Measurements from ENCODE around the gene CES1.
"Not testable (repeated sequence)": the region's sequence is repeated elsewhere in the genome, so short reads cannot be mapped to it uniquely, and the experiment has no call there.

DNA sequence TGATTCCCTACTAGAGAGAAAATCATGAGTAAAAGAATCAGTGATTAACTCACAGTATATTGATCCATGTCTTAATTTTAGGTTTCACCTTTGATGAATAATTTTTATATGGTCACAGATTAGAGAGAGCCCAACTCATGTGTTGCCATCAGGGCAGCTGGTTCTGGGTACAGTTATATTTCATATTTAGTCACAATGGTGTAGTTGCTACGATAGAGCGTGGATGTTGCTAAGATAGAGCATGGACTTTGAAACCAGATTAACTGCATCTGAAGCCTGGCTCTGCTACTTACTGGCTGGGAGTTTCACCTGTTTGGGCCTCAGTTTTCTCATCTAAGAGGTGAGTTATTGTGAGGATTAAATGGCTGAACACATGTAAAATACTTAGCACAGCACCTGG lies 18.7 kb downstream of the CES1 start:
- TF ChIP-seq, protein P1, sequence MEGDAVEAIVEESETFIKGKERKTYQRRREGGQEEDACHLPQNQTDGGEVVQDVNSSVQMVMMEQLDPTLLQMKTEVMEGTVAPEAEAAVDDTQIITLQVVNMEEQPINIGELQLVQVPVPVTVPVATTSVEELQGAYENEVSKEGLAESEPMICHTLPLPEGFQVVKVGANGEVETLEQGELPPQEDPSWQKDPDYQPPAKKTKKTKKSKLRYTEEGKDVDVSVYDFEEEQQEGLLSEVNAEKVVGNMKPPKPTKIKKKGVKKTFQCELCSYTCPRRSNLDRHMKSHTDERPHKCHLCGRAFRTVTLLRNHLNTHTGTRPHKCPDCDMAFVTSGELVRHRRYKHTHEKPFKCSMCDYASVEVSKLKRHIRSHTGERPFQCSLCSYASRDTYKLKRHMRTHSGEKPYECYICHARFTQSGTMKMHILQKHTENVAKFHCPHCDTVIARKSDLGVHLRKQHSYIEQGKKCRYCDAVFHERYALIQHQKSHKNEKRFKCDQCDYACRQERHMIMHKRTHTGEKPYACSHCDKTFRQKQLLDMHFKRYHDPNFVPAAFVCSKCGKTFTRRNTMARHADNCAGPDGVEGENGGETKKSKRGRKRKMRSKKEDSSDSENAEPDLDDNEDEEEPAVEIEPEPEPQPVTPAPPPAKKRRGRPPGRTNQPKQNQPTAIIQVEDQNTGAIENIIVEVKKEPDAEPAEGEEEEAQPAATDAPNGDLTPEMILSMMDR (IDR thresholded peaks at IDR 0.05), result not testable (repeated sequence)
- not testable (repeated sequence) for TF ChIP-seq POLR2A (IDR thresholded peaks at IDR 0.05)

All from Peyer's patch (tissue), 4 donors.